Measurements from ENCODE around the gene LRRC8B. TPM values are rescaled to one million over a fixed set of nuclear protein-coding genes. Genes with fewer than 3 reads are reported as not detected.

The LRRC8B gene
- total and polyA plus RNA-seq, 9 of the 15 experiments (the other 6 are each of a cell fraction or from before 2014, with no cell fraction given): 4.3 to 43.7 (median 14.4) TPM

GRCh38 chr1:89547563-89548116, 23.0 kb downstream of the LRRC8B start (continued):
- TF ChIP-seq ZNF77 (CRISPR knock-in tag; IDR thresholded peaks at IDR 0.05): no peak

GRCh38 chr1:89548122-89548857, 23.7 kb downstream of the LRRC8B start:
- peaks cover 21 to 73% of the 10 kb centered on the region in 2 experiments for H3K4me1 ChIP-seq (replicated peaks in 1 of 2; ENCODE audit: control insufficient read depth in 2 of 2, insufficient read depth in 2 of 2, low read length in 2 of 2)
- peak overlapping the region; percentile 34 for H3K27ac ChIP-seq (ENCODE audit: extremely low read depth, low read depth, low read length)
- POLR2A ChIA-PET: interaction anchor here (0.9 to 1.2 kb wide), 2 partner anchors 18 to 32 kb away, joined by 3 read pairs; no protein-coding TSS in a partner anchor
- in situ Hi-C loops (cut with MboI): no loop called here
- H3K9me1 ChIP-seq (ENCODE audit: control insufficient read depth, insufficient read depth, low read length): no peaks in the 10 kb centered on the region
- no TSS peak for BruUV-seq (replicated peaks)
- DNase-seq (ENCODE audit: extremely low read depth in 1 of 4, low spot score in 3 of 4): no peak
- H3K36me3 ChIP-seq (ENCODE audit: control insufficient read depth, insufficient read depth, low read length): peaks cover 44% of the 10 kb centered on the region
- FAIRE-seq: no peak
- intact Hi-C loops (cut with micrococcal nuclease): loop anchor here (10.0 kb wide), 1 partner anchor 347 kb away; no protein-coding TSS in a partner anchor
- H3K4me3 ChIP-seq: no peak overlapping the region
- no peaks in the 10 kb centered on the region for H3K27me3 ChIP-seq (ENCODE audit: control insufficient read depth in 2 of 2, insufficient read depth in 2 of 2, low read length in 2 of 2)
- H2AFZ ChIP-seq (ENCODE audit: low read depth, low read length): no peak overlapping the region
- CTCF ChIA-PET (ENCODE audit: low intra/inter-chr PET ratio): no interaction called here
- 0 out of 4 replicates have a peak overlapping the region, but pooled peaks of 1 of the 2 experiments have one; percentile 20 for H3K9ac ChIP-seq (ENCODE audit: insufficient read depth in 1 of 2, low read depth in 2 of 2, low read length in 2 of 2)
- H3K79me2 ChIP-seq (ENCODE audit: control insufficient read depth, insufficient read depth, low read length): peaks cover 95% of the 10 kb centered on the region
- no peak overlapping the region for H3K4me2 ChIP-seq (ENCODE audit: insufficient read depth, low read length)
- H4K20me1 ChIP-seq (replicated peaks; ENCODE audit: control insufficient read depth, insufficient read depth, low read length): no peaks in the 10 kb centered on the region
- ATAC-seq: no peak
- 62% methylated on average over 2 of the region's 2 CpGs for WGBS (ENCODE audit: insufficient coverage, low coverage, missing lambda C conversion rate)
- H3K9me3 ChIP-seq (replicated peaks; ENCODE audit: control insufficient read depth, insufficient read depth, low read depth, low read length): no peaks in the 10 kb centered on the region
- TF ChIP-seq ADNP (tag; IDR thresholded peaks at IDR 0.05): no peak
- TF ChIP-seq ZNF354B (CRISPR knock-in tag; IDR thresholded peaks at IDR 0.05): no peak
- TF ChIP-seq CEBPG (CRISPR knock-in tag; IDR thresholded peaks at IDR 0.05): no peak
- TF ChIP-seq CEBPG (tag; conservative IDR thresholded peaks at IDR 0.05 in 1 of 2, IDR thresholded peaks at IDR 0.05 in 1 of 2): peak; percentile 83 to 98
- TF ChIP-seq ZNF436 (CRISPR knock-in tag; IDR thresholded peaks at IDR 0.05): no peak
- TF ChIP-seq NCOR1 (IDR thresholded peaks at IDR 0.05): 0 out of 2 replicates have a peak, but pooled peaks have one; percentile 9
- 0 out of 4 replicates have a peak, but pooled peaks of 1 of the 2 experiments have one; percentile 4 for TF ChIP-seq NRF1 (conservative IDR thresholded peaks at IDR 0.05 in 1 of 2, IDR thresholded peaks at IDR 0.05 in 1 of 2)
- TF ChIP-seq ZNF318 (IDR thresholded peaks at IDR 0.05; ENCODE audit: borderline replicate concordance in 1 of 2, low read depth in 1 of 2): no peak
- TF ChIP-seq MCM2 (IDR thresholded peaks at IDR 0.05; ENCODE audit: low read depth): no peak
- peak; percentile 90 for TF ChIP-seq CEBPB (tag; IDR thresholded peaks at IDR 0.05)
- peak; percentile 22; the same call in 1 of the 2 replicates for TF ChIP-seq FOSL1 (tag; conservative IDR thresholded peaks at IDR 0.05)
